GM23338 (cell line): Measurements from ENCODE around the gene PAFAH2. TPM values are rescaled to one million over a fixed set of nuclear protein-coding genes. Genes with fewer than 3 reads are reported as not detected.

Source experiments
- ATAC-seq: fragments of 200-7000 bp; cut with Tn5 transposase; 3 replicates; pipeline ENCODE4 v1.9.1; 2020
- DNase-seq: peaks from one replicate; pipeline ENCODE4 v3.0.0-alpha.2; 2015; ENCODE audit warnings: low spot score
- H2AFZ ChIP-seq: fragments of 200-600 bp; sonication (generic); 2 replicates; pipeline ENCODE4 v1.8.0; 2016; ENCODE audit warnings: antibody characterized with exemption, mild to moderate bottlenecking, moderate library complexity
- H3F3A ChIP-seq: fragments of 200-600 bp; sonication (generic); replicated peaks from 2 replicates; pipeline ENCODE4 v1.8.0; 2017; ENCODE audit warnings: antibody characterized with exemption, mixed run types, low read depth
- H3K27ac ChIP-seq: fragments of 200-600 bp; sonication (generic); 2 replicates; pipeline ENCODE4 v1.6.1; 2016; ENCODE audit warnings: low read depth
- H3K27me3 ChIP-seq: fragments of 200-600 bp; sonication (generic); 2 replicates; pipeline ENCODE4 v1.8.0; 2016; ENCODE audit warnings: mild to moderate bottlenecking, mixed run types, moderate library complexity; ENCODE audit not compliant: insufficient read depth
- H3K36me3 ChIP-seq: fragments of 200-600 bp; sonication (generic); 2 replicates; pipeline ENCODE4 v1.8.0; 2016; ENCODE audit warnings: mild to moderate bottlenecking; ENCODE audit not compliant: insufficient read depth
- H3K4me1 ChIP-seq: fragments of 200-600 bp; sonication (generic); 2 replicates; pipeline ENCODE4 v1.8.0; 2016; ENCODE audit warnings: mild to moderate bottlenecking, moderate library complexity; ENCODE audit not compliant: insufficient read depth
- H3K4me2 ChIP-seq: fragments of 200-600 bp; sonication (generic); 2 replicates; pipeline ENCODE4 v1.7.1; 2017; ENCODE audit warnings: mixed run types
- H3K4me3 ChIP-seq: fragments of 200-600 bp; sonication (generic); 2 replicates; pipeline ENCODE4 v1.6.1; 2016; ENCODE audit warnings: mixed run types
- H3K79me2 ChIP-seq: fragments of 200-600 bp; sonication (generic); replicated peaks from 2 replicates; pipeline ENCODE4 v1.8.0; 2017; ENCODE audit warnings: mild to moderate bottlenecking; ENCODE audit not compliant: insufficient read depth
- H3K9me2 ChIP-seq: fragments of 200-600 bp; sonication (generic); 2 replicates; pipeline ENCODE4 v1.8.0; 2017; ENCODE audit not compliant: insufficient read depth
- H4K20me1 ChIP-seq: fragments of 200-600 bp; sonication (generic); replicated peaks from 2 replicates; pipeline ENCODE4 v1.8.0; 2017; ENCODE audit warnings: mild to moderate bottlenecking; ENCODE audit not compliant: insufficient read depth
- H3K27ac Mint-ChIP-seq: 2 replicates; pipeline ENCODE4 v1.8.0; 2020; ENCODE audit warnings: inconsistent platforms, mild to moderate bottlenecking, moderate library complexity, mixed read lengths
- H3K27me3 Mint-ChIP-seq: 3 replicates; pipeline ENCODE4 v1.8.0; 2022; ENCODE audit warnings: low read depth, mild to moderate bottlenecking, moderate library complexity, mixed read lengths, inconsistent platforms; ENCODE audit not compliant: insufficient read depth, poor library complexity
- H3K36me3 Mint-ChIP-seq: 3 replicates; pipeline ENCODE4 v1.8.0; 2021; ENCODE audit warnings: low read depth, mild to moderate bottlenecking, inconsistent platforms, moderate library complexity, mixed read lengths
- H3K4me1 Mint-ChIP-seq: 3 replicates; pipeline ENCODE4 v1.8.0; 2020; ENCODE audit warnings: mild to moderate bottlenecking, inconsistent platforms, mixed read lengths
- H3K4me3 Mint-ChIP-seq: 3 replicates; pipeline ENCODE4 v1.8.0; 2021; ENCODE audit warnings: moderate library complexity, mild to moderate bottlenecking, inconsistent platforms, mixed read lengths
- H3K9me3 Mint-ChIP-seq: 3 replicates; pipeline ENCODE4 v1.8.0; 2020; ENCODE audit warnings: moderate library complexity, mild to moderate bottlenecking, inconsistent platforms, mixed read lengths
- CREB1 ChIP-seq: fragments of 250-450 bp; sonication (Bioruptor Pico); IDR thresholded peaks from 2 replicates; pipeline ENCODE4 v1.5.0; 2020; ENCODE audit warnings: low read depth, mild to moderate bottlenecking, moderate library complexity
- EZH2 ChIP-seq: fragments of 200-600 bp; sonication (generic); IDR thresholded peaks from one replicate; pipeline ENCODE4 v1.8.0; 2017; ENCODE audit warnings: antibody characterized with exemption, mild to moderate bottlenecking, low read depth; ENCODE audit not compliant: unreplicated experiment
- EZH2phosphoT487 ChIP-seq: fragments of 200-600 bp; sonication (generic); IDR thresholded peaks from one replicate; pipeline ENCODE4 v1.8.1; 2018; ENCODE audit warnings: antibody characterized with exemption; ENCODE audit not compliant: unreplicated experiment
- JUNB ChIP-seq: IDR thresholded peaks from one replicate; pipeline ENCODE4 v1.6.1; 2016; ENCODE audit warnings: antibody characterized with exemption; ENCODE audit not compliant: unreplicated experiment
- REST ChIP-seq: IDR thresholded peaks from one replicate; pipeline ENCODE4 v1.6.1; 2018; ENCODE audit warnings: antibody characterized with exemption; ENCODE audit not compliant: unreplicated experiment
- STAT1 ChIP-seq: IDR thresholded peaks from one replicate; pipeline ENCODE4 v1.6.1; 2016; ENCODE audit warnings: antibody characterized with exemption; ENCODE audit not compliant: unreplicated experiment
- ZNF114 ChIP-seq: fragments of 250-450 bp; sonication (Bioruptor Pico); IDR thresholded peaks from 2 replicates; pipeline ENCODE4 v1.5.0; 2020; ENCODE audit warnings: mild to moderate bottlenecking, moderate library complexity
- ZNF331 ChIP-seq: fragments of 250-450 bp; sonication (Bioruptor Pico); IDR thresholded peaks from 2 replicates; pipeline ENCODE4 v1.5.0; 2020; ENCODE audit warnings: low read depth, mild to moderate bottlenecking, moderate library complexity
- ZNF462 ChIP-seq: fragments of 250-450 bp; sonication (Bioruptor Pico); IDR thresholded peaks from 2 replicates; pipeline ENCODE4 v1.5.0; 2020; ENCODE audit warnings: mild to moderate bottlenecking, moderate library complexity
- polyA plus RNA-seq: library from polyadenylated mRNA; unstranded; fragments of >200 nt; fragmentation: Nextera tagmentation; extraction: Ambion mirVana; gene quantifications from 2 replicates; pipeline ENCODE4 v1.2.1, GENCODE V29; 2016
- total RNA-seq: library from RNA; depleted of rRNA; stranded (reverse); fragments of >200 nt; shearing (Covaris generic); gene quantifications from 2 replicates; pipeline ENCODE4 v1.2.3, GENCODE V29; 2014

Gene PAFAH2
- total and polyA plus RNA-seq, 2 experiments from 2014 or later: 5.7 to 10.3 TPM

GRCh38 chr1:25926731-25927496 lies 70.9 kb downstream of the PAFAH2 start:
- H3K36me3 Mint-ChIP-seq: no peaks in the 10 kb centered on the region
- peak overlapping the region; percentile 71 for H3K4me2 ChIP-seq
- H3K9me3 Mint-ChIP-seq: no peaks in the 10 kb centered on the region
- H3K79me2 ChIP-seq: no peaks in the 10 kb centered on the region
- H2AFZ ChIP-seq: peak overlapping the region; percentile 98
- H3K27me3 ChIP-seq: peaks cover under 1% of the 10 kb centered on the region; the same call in 1 of the 2 replicates
- ATAC-seq (peak; percentile 31), DNase-seq (peak; percentile 50)
- H3K4me1 ChIP-seq: peaks cover 31% of the 10 kb centered on the region
- peaks cover 9% of the 10 kb centered on the region for H3K27me3 Mint-ChIP-seq
- peaks cover 13% of the 10 kb centered on the region for H3F3A ChIP-seq
- no peaks in the 10 kb centered on the region for H3K36me3 ChIP-seq
- no peak for TF ChIP-seq STAT1
- no peak for TF ChIP-seq REST
- no peak for TF ChIP-seq ZNF462 (CRISPR knock-in tag)
- TF ChIP-seq ZNF114: no peak
- no peak for TF ChIP-seq CREB1 (CRISPR knock-in tag)
- TF ChIP-seq EZH2: no peak
- no peak for TF ChIP-seq EZH2phosphoT487
- TF ChIP-seq JUNB: no peak
- no peak for TF ChIP-seq ZNF331
- H4K20me1 ChIP-seq: no peaks in the 10 kb centered on the region
- H3K9me2 ChIP-seq: no peaks in the 10 kb centered on the region
- H3K27ac Mint-ChIP-seq: no peak overlapping the region; the same call in 1 of the 2 replicates
- no peak overlapping the region; the same call in 2 of the 3 replicates for H3K4me3 Mint-ChIP-seq
- H3K4me3 ChIP-seq: peak overlapping the region; percentile 25; the same call in 1 of the 2 replicates
- no peak overlapping the region for H3K27ac ChIP-seq
- H3K4me1 Mint-ChIP-seq: peaks cover 30% of the 10 kb centered on the region
